Osteocyte (in vitro differentiated cells): ENCODE measurements around the gene BLOC1S1. TPM values are rescaled to one million over a fixed set of nuclear protein-coding genes. Genes with fewer than 3 reads are reported as not detected.
A peak's percentile ranks its signal among the peaks of the same experiment; 100 is the strongest.

Source experiments
- DNase-seq: peaks from one replicate; pipeline ENCODE4 v3.0.0; 2021; ENCODE audit warnings: mixed read lengths; ENCODE audit not compliant: unreplicated experiment; ENCODE audit errors: extremely low spot score
- H3K27ac Mint-ChIP-seq: one replicate; pipeline ENCODE4 v1.8.0; 2021; ENCODE audit warnings: mild to moderate bottlenecking, mixed read lengths; ENCODE audit not compliant: unreplicated experiment
- H3K27me3 Mint-ChIP-seq: one replicate; pipeline ENCODE4 v1.8.0; 2021; ENCODE audit warnings: mixed read lengths; ENCODE audit not compliant: unreplicated experiment
- H3K36me3 Mint-ChIP-seq: one replicate; pipeline ENCODE4 v1.8.0; 2021; ENCODE audit warnings: mixed read lengths; ENCODE audit not compliant: unreplicated experiment
- H3K4me1 Mint-ChIP-seq: one replicate; pipeline ENCODE4 v1.8.0; 2021; ENCODE audit warnings: mixed read lengths; ENCODE audit not compliant: unreplicated experiment
- H3K4me3 Mint-ChIP-seq: one replicate; pipeline ENCODE4 v1.8.0; 2021; ENCODE audit warnings: mild to moderate bottlenecking, moderate library complexity, mixed read lengths; ENCODE audit not compliant: unreplicated experiment
- H3K9me3 Mint-ChIP-seq: one replicate; pipeline ENCODE4 v1.8.0; 2021; ENCODE audit warnings: mixed read lengths; ENCODE audit not compliant: unreplicated experiment
- CTCF ChIP-seq: fragments of 200-600 bp; sonication (generic); IDR thresholded peaks from 2 replicates; pipeline ENCODE4 v1.5.0; 2021; ENCODE audit warnings: antibody characterized with exemption, mild to moderate bottlenecking, moderate library complexity
- total RNA-seq: library from RNA; stranded (reverse); gene quantifications from 2 replicates; pipeline ENCODE4 v1.2.1, GENCODE V29; 2021

BLOC1S1 gene
- total RNA-seq, 1 donor from 2014 or later, result 103 TPM

- no peak for TF ChIP-seq CTCF
- H3K36me3 Mint-ChIP-seq, result peaks cover 25% of the 10 kb centered on the region
- no peak for DNase-seq
These were observed 12.5 kb downstream of the BLOC1S1 start for GRCh38 chr12:55728186-55728938.

GRCh38 chr12:55728939-55729818 is 13.3 kb downstream of the BLOC1S1 start, which contains the start of gene CD63:
Gene CD63, minus strand, starts transcription at chr12:55729009. Its CDS starts 668 bp downstream, at chr12:55728341.
- Mint-ChIP-seq H3K4me1 (peaks cover 45% of the 10 kb centered on the region), H3K9me3 (no peaks in the 10 kb centered on the region), H3K36me3 (peaks cover 21% of the 10 kb centered on the region), H3K4me3 (peak within 1 kb of the TSS; percentile 87), H3K27ac (peak within 1 kb of the TSS; percentile 98), H3K27me3 (no peaks in the 10 kb centered on the region)
- no peak for TF ChIP-seq CTCF
- DNase-seq, result peak; percentile 95

More at GRCh38 chr12:55728186-55728938, 12.5 kb downstream of the BLOC1S1 start:
- Mint-ChIP-seq H3K9me3 (no peaks in the 10 kb centered on the region), H3K4me1 (peaks cover 47% of the 10 kb centered on the region), H3K4me3 (peak overlapping the region; percentile 87), H3K27me3 (no peaks in the 10 kb centered on the region), H3K27ac (peak overlapping the region; percentile 87)

- Mint-ChIP-seq H3K27me3 (no peaks in the 10 kb centered on the region), H3K4me1 (peaks cover 40% of the 10 kb centered on the region), H3K4me3 (peak overlapping the region; percentile 87), H3K9me3 (no peaks in the 10 kb centered on the region), H3K36me3 (peaks cover 15% of the 10 kb centered on the region), H3K27ac (peak overlapping the region; percentile 98)
- TF ChIP-seq CTCF, result peak; percentile 30
- no peak for DNase-seq
These were observed 14.3 kb downstream of the BLOC1S1 start for GRCh38 chr12:55729819-55730818.

GRCh38 chr12:55732288-55732687 is 16.4 kb downstream of the BLOC1S1 start:
- no peaks in the 10 kb centered on the region for H3K27me3 Mint-ChIP-seq
- no peak for TF ChIP-seq CTCF
- peaks cover 3% of the 10 kb centered on the region for H3K36me3 Mint-ChIP-seq
- no peaks in the 10 kb centered on the region for H3K9me3 Mint-ChIP-seq
- DNase-seq, result no peak
- no peak overlapping the region for H3K4me3 Mint-ChIP-seq
- no peak overlapping the region for H3K27ac Mint-ChIP-seq
- H3K4me1 Mint-ChIP-seq, result peaks cover 26% of the 10 kb centered on the region
